T-helper 2 cell treated with Interferon-gamma antibody and Interleukin-4, amounts not matched to agents 100 ng/mL and 5 ng/mL, for 36 hours (primary cell): Measurements from ENCODE around the gene MED12. TPM values are rescaled to one million over a fixed set of nuclear protein-coding genes. Genes with fewer than 3 reads are reported as not detected.

ENCODE experiments used
- intact Hi-C: fragments of 100-400 bp; cut with micrococcal nuclease; formaldehyde crosslinking; loops from one replicate; pipeline ENCODE4 v1.15.1; 2023
- total RNA-seq: library from RNA; stranded (reverse); gene quantifications from 2 replicates; pipeline ENCODE4 v1.2.3, GENCODE V29; 2022

MED12 gene
- 54.7 and 63.0 TPM in 2 replicates for total RNA-seq

GRCh38 chrX:71118032-71118984, at the start of gene MED12:
Gene MED12 (plus strand): TSS chrX:71118596. CDS start chrX:71118755, 159 bp downstream.
- intact Hi-C loops = loop anchor here (2.0 to 10.0 kb wide), 2 partner anchors 16 to 246 kb away; partner anchors contain the start of gene TAF1

GRCh38 chrX:71070531-71070930, 47.9 kb upstream of the MED12 start:
- intact Hi-C loops = no loop called here

GRCh38 chrX:71081330-71082123, 36.9 kb upstream of the MED12 start:
- intact Hi-C loops = no loop called here

- intact Hi-C loops = no loop called here
These were observed 36.2 kb upstream of the MED12 start for GRCh38 chrX:71082124-71082647.

GRCh38 chrX:71082822-71083221, 35.6 kb upstream of the MED12 start:
- intact Hi-C loops = no loop called here

GRCh38 chrX:71085900-71086299, 32.5 kb upstream of the MED12 start:
- intact Hi-C loops = no loop called here

- intact Hi-C loops = no loop called here
These were observed 27.1 kb upstream of the MED12 start for GRCh38 chrX:71091263-71091662.

GRCh38 chrX:71095033-71095432, 23.4 kb upstream of the MED12 start:
- intact Hi-C loops = loop anchor here (1.0 to 5.0 kb wide), 2 partner anchors 27 to 187 kb away; partner anchors contain the start of genes NONO and SNX12

GRCh38 chrX:71095555-71095980, 22.8 kb upstream of the MED12 start, which contains the start of gene FOXO4:
Gene FOXO4 (plus strand): TSS chrX:71095851. CDS start chrX:71096529, 678 bp downstream.
- intact Hi-C loops = loop anchor here (1.0 to 5.0 kb wide), 2 partner anchors 27 to 187 kb away; partner anchors contain the start of genes NONO and SNX12

GRCh38 chrX:71095981-71096759, 22.2 kb upstream of the MED12 start:
- intact Hi-C loops = loop anchor here (1.0 to 5.0 kb wide), 3 partner anchors 15 to 186 kb away; partner anchors contain the start of genes IL2RG, NONO and SNX12

GRCh38 chrX:71096760-71097032, 21.7 kb upstream of the MED12 start:
- intact Hi-C loops = loop anchor here (1.0 to 5.0 kb wide), 2 partner anchors 15 to 186 kb away; partner anchors contain the start of genes IL2RG and NONO

GRCh38 chrX:71098302-71098701, 20.1 kb upstream of the MED12 start:
- intact Hi-C loops = loop anchor here (1.0 to 5.0 kb wide), 3 partner anchors 31 to 184 kb away; partner anchors contain the start of gene NONO

GRCh38 chrX:71098951-71099506, 19.4 kb upstream of the MED12 start:
- intact Hi-C loops = loop anchor here (1.0 to 5.0 kb wide), 3 partner anchors 30 to 183 kb away; partner anchors contain the start of gene NONO

GRCh38 chrX:71099736-71100135, 18.7 kb upstream of the MED12 start:
- intact Hi-C loops = loop anchor here (5.0 kb wide), 1 partner anchor 183 kb away; the partner anchor contains the start of gene NONO

GRCh38 chrX:71100581-71101505, 17.6 kb upstream of the MED12 start:
- intact Hi-C loops = no loop called here

GRCh38 chrX:71102292-71102691, 16.1 kb upstream of the MED12 start:
- intact Hi-C loops = loop anchor here (2.0 kb wide), 1 partner anchor 17 kb away; the partner anchor contains the start of gene MED12

GRCh38 chrX:71103110-71103983, 15.0 kb upstream of the MED12 start:
- intact Hi-C loops = loop anchor here (1.0 to 2.0 kb wide), 2 partner anchors 8 to 15 kb away; partner anchors contain the start of genes IL2RG and MED12

GRCh38 chrX:71105628-71106027, 12.8 kb upstream of the MED12 start:
- intact Hi-C loops = no loop called here
